BLaER1 treated with 17β-estradiol and CSF1 and Interleukin-3, amounts not matched to agents 10 nM and 100 nM (cell line): ENCODE data around the gene BSDC1.

Experiments
- H3K27ac ChIP-seq, 11 experiments: shearing (Covaris generic); formaldehyde crosslinking; 2 replicates each; pipeline ENCODE4 v1.8.1; 2022
- H3K27me3 ChIP-seq, 11 experiments: shearing (Covaris generic); formaldehyde crosslinking; 2 replicates each; pipeline ENCODE4 v1.8.1; 2022
- H3K36me3 ChIP-seq, 11 experiments: shearing (Covaris generic); formaldehyde crosslinking; 2 replicates each; pipeline ENCODE4 v1.8.1; 2022
- H3K4me1 ChIP-seq, 10 experiments: shearing (Covaris generic); formaldehyde crosslinking; 2 replicates each; pipeline ENCODE4 v1.8.1; 2022
- H3K4me2 ChIP-seq, 11 experiments: shearing (Covaris generic); formaldehyde crosslinking; 2 replicates each; pipeline ENCODE4 v1.8.1; 2022
- H3K4me3 ChIP-seq, 10 experiments: shearing (Covaris generic); formaldehyde crosslinking; 2 replicates each; pipeline ENCODE4 v1.8.1; 2022
- H3K9ac ChIP-seq, 11 experiments: shearing (Covaris generic); formaldehyde crosslinking; 2 replicates each; pipeline ENCODE4 v1.8.1; 2022
- H3K9me3 ChIP-seq, 11 experiments: shearing (Covaris generic); formaldehyde crosslinking; replicated peaks in 1 of 11; 2 replicates each; pipeline ENCODE4 v1.8.1; 2022
- H4K20me1 ChIP-seq, 11 experiments: shearing (Covaris generic); formaldehyde crosslinking; 2 replicates each; pipeline ENCODE4 v1.8.1; 2022
- Cebpa-rat ChIP-seq, 11 experiments: shearing (Covaris generic); IDR thresholded peaks; 2 replicates each; pipeline ENCODE4 v1.8.1; 2022

The BSDC1 gene

GRCh38 chr1:32414186-32414886 is 20.1 kb upstream of the BSDC1 start:
- Histone ChIP-seq H3K27ac (no peak overlapping the region), H3K27me3 (no peaks in the 10 kb centered on the region), H4K20me1 (no peaks in the 10 kb centered on the region), H3K4me2 (no peak overlapping the region), H3K4me3 (no peak overlapping the region), H3K9ac (no peak overlapping the region), H3K4me1 (0 out of 20 replicates have a peak, but pooled peaks cover 0 to 4% (median 0%) of the 10 kb centered on the region in 10 experiments), H3K9me3 (peaks cover 16 to 29% (median 22%) of the 10 kb centered on the region in 11 experiments), H3K36me3 (no peaks in the 10 kb centered on the region)
- TF ChIP-seq Cebpa-rat (IDR thresholded peaks at IDR 0.05), result no peak

GRCh38 chr1:32413507-32414185 is 19.4 kb upstream of the BSDC1 start:
- Histone ChIP-seq H3K4me1 (0 out of 20 replicates have a peak, but pooled peaks cover 0 to 4% (median 0%) of the 10 kb centered on the region in 10 experiments), H3K27ac (peak overlapping the region in 1 of 11 experiments; percentile 27; a peak in 1 of 22 replicates), H3K4me3 (no peak overlapping the region), H3K9me3 (peaks cover 16 to 29% (median 22%) of the 10 kb centered on the region in 11 experiments), H3K4me2 (no peak overlapping the region), H3K36me3 (no peaks in the 10 kb centered on the region), H4K20me1 (no peaks in the 10 kb centered on the region), H3K9ac (no peak overlapping the region), H3K27me3 (no peaks in the 10 kb centered on the region)
- TF ChIP-seq Cebpa-rat (IDR thresholded peaks at IDR 0.05), result no peak

- Histone ChIP-seq H3K27me3 (no peaks in the 10 kb centered on the region), H3K27ac (no peak overlapping the region), H3K4me1 (0 out of 20 replicates have a peak, but pooled peaks cover 0 to 4% (median 0%) of the 10 kb centered on the region in 10 experiments), H3K36me3 (no peaks in the 10 kb centered on the region), H3K9ac (no peak overlapping the region), H3K4me2 (no peak overlapping the region), H3K9me3 (peaks cover 16 to 29% (median 22%) of the 10 kb centered on the region in 11 experiments), H4K20me1 (no peaks in the 10 kb centered on the region), H3K4me3 (no peak overlapping the region)
- TF ChIP-seq Cebpa-rat (IDR thresholded peaks at IDR 0.05), result no peak
Observed at GRCh38 chr1:32411261-32411660, 17.0 kb upstream of the BSDC1 start.

- Histone ChIP-seq H3K36me3 (no peaks in the 10 kb centered on the region), H3K27ac (no peak overlapping the region), H3K27me3 (no peaks in the 10 kb centered on the region), H4K20me1 (no peaks in the 10 kb centered on the region), H3K9ac (no peak overlapping the region), H3K4me2 (no peak overlapping the region), H3K4me3 (no peak overlapping the region), H3K9me3 (peaks cover 0 to 3% (median 0%) of the 10 kb centered on the region in 11 experiments; a peak in 1 of 22 replicates), H3K4me1 (no peaks in the 10 kb centered on the region)
- TF ChIP-seq Cebpa-rat (IDR thresholded peaks at IDR 0.05), result no peak
Observed at GRCh38 chr1:32406629-32407111, 12.4 kb upstream of the BSDC1 start.

- TF ChIP-seq Cebpa-rat (IDR thresholded peaks at IDR 0.05), result no peak
- Histone ChIP-seq H3K27ac (no peak overlapping the region), H3K36me3 (no peaks in the 10 kb centered on the region), H3K27me3 (no peaks in the 10 kb centered on the region), H3K4me3 (no peak overlapping the region), H3K9ac (no peak overlapping the region), H4K20me1 (no peaks in the 10 kb centered on the region), H3K9me3 (peaks cover 0 to 3% (median 0%) of the 10 kb centered on the region in 11 experiments; a peak in 1 of 22 replicates), H3K4me1 (peaks cover 0 to 3% (median 0%) of the 10 kb centered on the region in 10 experiments; a peak in 1 of 20 replicates), H3K4me2 (no peak overlapping the region)
Observed at GRCh38 chr1:32405672-32406467, 11.6 kb upstream of the BSDC1 start.

GRCh38 chr1:32404946-32405345 is 10.7 kb upstream of the BSDC1 start:
- Histone ChIP-seq H3K9ac (no peak overlapping the region), H3K27ac (no peak overlapping the region), H4K20me1 (no peaks in the 10 kb centered on the region), H3K36me3 (no peaks in the 10 kb centered on the region), H3K4me1 (peaks cover 0 to 3% (median 0%) of the 10 kb centered on the region in 10 experiments; a peak in 1 of 20 replicates), H3K9me3 (peaks cover 0 to 3% (median 0%) of the 10 kb centered on the region in 11 experiments; a peak in 1 of 22 replicates), H3K4me2 (no peak overlapping the region), H3K27me3 (no peaks in the 10 kb centered on the region), H3K4me3 (no peak overlapping the region)
- no peak for TF ChIP-seq Cebpa-rat (IDR thresholded peaks at IDR 0.05)

GRCh38 chr1:32400876-32401631 is 6.8 kb upstream of the BSDC1 start:
- Histone ChIP-seq H3K36me3 (no peaks in the 10 kb centered on the region), H3K4me3 (no peak overlapping the region), H3K9ac (peak overlapping the region in 5 of 11 experiments; percentile 4 to 42 (median 17); a peak in 4 of 22 replicates), H3K9me3 (0 out of 22 replicates have a peak, but pooled peaks cover 0 to 5% (median 0%) of the 10 kb centered on the region in 11 experiments), H3K4me1 (peaks cover 0 to 3% (median under 1%) of the 10 kb centered on the region in 10 experiments; a peak in 8 of 20 replicates), H3K4me2 (peak overlapping the region in 9 of 11 experiments; percentile 5 to 68 (median 16); a peak in 8 of 22 replicates), H4K20me1 (no peaks in the 10 kb centered on the region), H3K27ac (no peak overlapping the region), H3K27me3 (no peaks in the 10 kb centered on the region)
- TF ChIP-seq Cebpa-rat (IDR thresholded peaks at IDR 0.05), result no peak

GRCh38 chr1:32399843-32400242 is 5.6 kb upstream of the BSDC1 start:
- Histone ChIP-seq H3K36me3 (no peaks in the 10 kb centered on the region), H3K4me1 (peaks cover 8 to 14% (median 11%) of the 10 kb centered on the region in 10 experiments), H3K27me3 (no peaks in the 10 kb centered on the region), H3K9ac (no peak overlapping the region), H3K27ac (no peak overlapping the region), H3K4me2 (no peak overlapping the region), H3K9me3 (0 out of 22 replicates have a peak, but pooled peaks cover 0 to 5% (median 0%) of the 10 kb centered on the region in 11 experiments), H4K20me1 (no peaks in the 10 kb centered on the region), H3K4me3 (no peak overlapping the region)
- TF ChIP-seq Cebpa-rat (IDR thresholded peaks at IDR 0.05), result no peak
